ENCODE data around the gene BTN3A1.

Gene BTN3A1

DNA sequence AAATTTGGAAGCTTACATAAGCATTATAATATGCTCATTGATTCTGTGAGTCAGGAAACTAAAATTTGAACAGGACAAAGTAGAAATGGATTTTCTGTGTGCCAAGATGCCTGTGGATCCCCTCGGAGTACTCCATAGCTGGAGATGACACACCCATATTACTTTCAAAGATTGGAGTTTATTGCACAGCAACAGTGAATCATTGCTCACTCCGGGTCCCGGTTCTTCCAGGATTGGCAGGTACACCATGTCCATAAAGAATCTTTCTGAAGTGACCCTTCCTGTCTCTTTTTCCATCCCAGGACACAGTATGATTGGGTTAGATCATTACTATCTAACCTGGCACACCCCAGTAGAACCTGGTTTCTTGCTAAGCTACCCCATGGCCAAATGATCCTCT lies 21.8 kb upstream of the BTN3A1 start:
- DNase-seq: no peak

DNA sequence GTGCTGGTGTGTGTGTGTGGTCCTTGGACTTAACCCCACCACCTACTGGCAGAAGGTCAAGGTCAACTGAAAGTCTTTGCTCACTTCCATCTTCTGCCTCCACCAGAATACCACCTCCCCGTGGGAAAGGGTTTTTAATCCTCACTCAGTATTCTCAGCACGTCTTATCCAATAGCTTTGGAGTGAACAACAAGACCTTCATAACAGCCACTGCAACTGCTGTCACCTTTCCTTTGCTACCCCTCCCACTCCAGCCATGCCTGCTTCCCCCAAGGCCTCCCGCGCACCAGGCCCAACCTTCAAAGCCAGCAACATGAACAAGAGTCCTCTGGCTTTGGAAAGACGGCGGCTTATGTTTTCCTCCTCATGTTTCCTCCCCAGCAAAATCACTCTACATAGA lies 20.0 kb upstream of the BTN3A1 start:
- DNase-seq: no peak

DNA sequence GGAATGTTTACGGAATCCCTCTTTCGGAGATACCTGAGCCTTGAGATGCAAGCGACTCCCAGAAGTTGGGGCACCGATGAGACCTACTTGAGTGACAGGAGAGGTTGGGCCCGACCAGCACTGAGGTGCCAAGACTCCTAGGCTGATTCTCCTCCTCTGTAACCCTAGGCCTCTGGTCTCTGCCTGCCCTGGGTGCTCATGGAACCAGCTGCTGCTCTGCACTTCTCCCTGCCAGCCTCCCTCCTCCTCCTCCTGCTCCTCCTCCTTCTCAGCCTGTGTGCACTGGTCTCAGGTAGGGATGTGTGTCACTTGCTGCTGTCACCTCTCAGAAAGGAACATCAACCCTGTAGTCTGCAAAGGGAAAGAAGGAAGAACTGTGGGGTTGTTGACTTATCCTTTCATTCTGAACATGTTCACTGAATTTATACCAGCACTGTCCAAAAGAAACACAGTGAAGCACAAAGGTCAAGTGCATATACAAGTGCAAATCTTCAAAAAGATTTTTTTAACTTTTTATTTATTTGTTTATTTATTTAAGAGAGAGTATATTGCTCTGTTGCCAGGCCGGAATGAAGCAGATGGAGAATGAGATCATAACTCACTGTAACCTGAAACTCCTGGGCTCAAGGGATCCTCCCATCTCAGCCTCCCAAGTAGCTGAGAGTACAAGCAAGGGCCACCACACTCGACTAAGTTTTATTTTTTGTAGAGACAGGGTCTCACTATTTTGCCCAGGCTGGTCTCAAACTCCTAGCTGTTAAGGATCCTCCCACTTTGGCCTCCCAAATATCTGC lies 18.3 kb upstream of the BTN3A1 start:
- peak; percentile 17 for DNase-seq

DNA sequence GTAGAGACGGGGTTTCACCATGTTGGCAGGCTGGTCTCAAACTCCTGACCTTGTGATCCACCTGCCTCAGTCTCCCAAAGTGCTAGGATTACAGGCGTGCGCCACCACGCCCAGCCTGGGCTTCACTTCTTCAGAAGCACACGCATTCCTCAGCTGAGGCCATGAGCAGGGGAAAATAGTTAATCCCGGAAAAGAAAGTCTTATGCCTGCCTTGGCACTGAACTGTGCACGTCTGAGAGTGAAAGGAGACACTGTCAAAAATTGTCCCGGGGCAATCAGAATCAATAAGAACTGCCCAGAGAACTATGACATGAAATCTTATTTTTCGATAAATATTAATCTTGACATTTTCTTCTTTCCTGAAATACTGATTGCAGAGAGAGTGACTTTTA lies 16.3 kb upstream of the BTN3A1 start:
- no peak for DNase-seq

DNA sequence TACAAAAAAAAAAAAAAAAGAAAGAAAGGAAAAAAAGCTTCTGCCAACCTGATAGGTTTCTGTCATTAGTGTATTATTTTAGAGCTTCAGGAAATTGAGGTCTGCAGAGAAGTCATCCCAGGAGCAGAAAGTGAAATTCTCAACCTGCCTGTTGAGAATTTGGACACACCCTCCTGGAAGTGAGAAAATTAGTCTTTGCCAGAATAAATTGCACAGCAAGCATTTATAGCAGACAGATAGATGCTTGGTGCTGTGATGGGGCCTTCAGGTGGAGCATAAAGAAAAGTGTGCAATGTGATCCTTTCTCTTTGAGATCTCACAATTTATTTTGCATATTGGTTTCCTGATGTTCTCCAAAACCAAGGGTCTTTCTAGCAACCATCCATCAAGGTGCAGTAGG lies 14.5 kb upstream of the BTN3A1 start:
- no peak for DNase-seq

DNA sequence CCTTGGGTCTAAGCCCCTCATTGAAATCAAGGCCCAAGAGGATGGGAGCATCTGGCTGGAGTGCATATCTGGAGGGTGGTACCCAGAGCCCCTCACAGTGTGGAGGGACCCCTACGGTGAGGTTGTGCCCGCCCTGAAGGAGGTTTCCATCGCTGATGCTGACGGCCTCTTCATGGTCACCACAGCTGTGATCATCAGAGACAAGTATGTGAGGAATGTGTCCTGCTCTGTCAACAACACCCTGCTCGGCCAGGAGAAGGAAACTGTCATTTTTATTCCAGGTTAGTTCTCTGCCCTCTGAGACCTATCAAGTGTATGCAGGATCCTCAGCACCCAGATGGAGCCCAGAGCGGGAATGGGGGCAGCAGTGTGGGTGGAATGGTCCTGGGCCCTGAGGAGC lies 14.1 kb upstream of the BTN3A1 start:
- DNase-seq: no peak

DNA sequence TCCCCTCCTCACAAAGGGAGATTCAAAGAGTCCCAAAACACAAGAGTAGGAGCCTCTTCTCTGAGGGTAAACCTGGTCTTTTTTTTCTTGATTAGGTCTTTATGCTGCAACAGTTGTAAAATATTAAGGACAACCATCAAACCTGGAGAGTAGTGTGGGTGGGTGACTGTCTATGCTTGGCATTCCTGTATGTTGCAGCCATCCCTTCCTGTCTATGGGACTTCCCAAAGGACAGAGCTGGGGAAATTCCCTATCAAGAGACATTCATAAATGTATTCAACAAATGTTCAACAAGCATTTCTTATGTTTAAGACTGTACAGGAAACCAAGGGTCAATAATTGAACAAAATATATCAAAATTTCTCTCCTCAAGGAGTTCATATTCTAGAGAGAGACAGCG lies 13.6 kb upstream of the BTN3A1 start:
- no peak for DNase-seq

DNA sequence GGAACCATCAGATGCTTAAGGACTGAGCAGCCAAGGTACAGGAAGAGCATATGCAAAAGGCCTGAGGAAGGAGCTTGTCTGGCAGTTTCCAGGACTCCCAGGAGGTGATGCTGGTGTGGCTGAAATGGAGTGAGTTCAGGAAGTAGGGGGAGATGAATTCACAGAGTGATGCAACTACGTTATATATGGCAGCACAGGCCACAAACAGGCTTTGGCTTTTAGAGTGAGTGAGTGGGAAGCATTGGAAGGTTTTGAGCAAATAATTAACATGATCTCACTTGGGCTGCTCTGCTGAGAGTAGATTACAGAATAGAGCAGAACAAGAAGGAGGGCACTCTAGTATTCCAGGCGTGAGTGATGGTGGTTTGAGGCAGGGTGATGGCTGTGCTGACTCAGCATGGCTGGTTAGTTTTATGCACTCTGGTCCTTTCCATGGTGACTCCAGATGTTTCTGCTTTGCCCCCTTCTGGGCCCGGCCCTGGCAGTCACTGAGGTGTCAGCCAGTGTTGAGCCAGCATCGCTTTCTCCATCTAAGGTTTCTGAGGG lies 12.7 kb upstream of the BTN3A1 start:
- no peak for DNase-seq

DNA sequence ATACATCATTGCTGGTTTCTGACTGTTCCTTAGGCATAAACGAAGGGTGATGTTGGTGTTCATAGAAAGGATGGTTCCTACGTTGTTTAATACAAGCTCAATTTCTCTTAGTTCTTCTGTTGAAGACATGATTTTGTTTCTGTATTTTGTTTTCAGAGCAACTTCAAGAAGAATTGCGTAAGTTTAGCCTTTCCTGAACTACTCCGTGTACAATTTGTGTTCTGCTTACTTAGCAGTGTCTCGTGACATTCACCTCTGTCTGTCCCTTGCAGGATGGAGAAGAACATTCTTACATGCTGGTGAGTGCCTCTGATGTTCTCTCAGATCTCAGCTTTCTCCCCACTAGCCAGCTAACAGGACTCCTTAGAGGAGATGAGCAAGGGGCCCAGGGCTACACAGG lies 11.5 kb upstream of the BTN3A1 start:
- no peak for DNase-seq

DNA sequence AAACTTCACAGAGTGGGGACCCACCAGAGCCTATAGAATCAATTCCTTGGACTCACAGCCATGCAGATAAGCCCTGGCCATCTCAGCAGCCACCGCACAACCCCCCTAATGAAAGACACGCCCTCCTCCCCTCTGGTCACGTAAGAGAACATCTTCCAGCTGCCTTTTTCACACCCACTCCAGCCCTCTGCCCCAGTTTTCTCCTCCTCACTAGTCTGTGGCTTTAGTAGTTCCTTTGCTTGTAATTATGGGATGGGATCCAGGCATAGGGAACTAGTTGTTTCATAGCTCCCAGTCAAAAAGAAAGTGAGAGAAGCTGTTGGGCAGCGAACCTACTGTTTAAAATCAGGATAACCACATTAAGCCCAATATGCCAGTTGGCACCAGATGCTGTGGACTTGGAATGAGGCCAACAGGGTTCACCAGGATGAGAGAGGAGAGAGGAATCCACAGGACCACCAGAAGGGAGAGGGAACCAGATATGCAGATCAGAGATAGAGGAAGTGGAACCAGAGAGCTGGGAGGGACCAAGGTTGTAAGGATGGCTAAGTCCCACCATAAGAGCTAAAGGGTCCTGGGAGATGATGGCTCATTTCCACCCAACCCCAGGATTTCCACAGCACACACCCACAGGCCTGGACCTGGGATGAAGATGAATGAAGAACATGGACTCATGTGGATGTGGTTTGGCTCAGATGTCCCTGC lies 9.0 kb upstream of the BTN3A1 start:
- no peak for DNase-seq

DNA sequence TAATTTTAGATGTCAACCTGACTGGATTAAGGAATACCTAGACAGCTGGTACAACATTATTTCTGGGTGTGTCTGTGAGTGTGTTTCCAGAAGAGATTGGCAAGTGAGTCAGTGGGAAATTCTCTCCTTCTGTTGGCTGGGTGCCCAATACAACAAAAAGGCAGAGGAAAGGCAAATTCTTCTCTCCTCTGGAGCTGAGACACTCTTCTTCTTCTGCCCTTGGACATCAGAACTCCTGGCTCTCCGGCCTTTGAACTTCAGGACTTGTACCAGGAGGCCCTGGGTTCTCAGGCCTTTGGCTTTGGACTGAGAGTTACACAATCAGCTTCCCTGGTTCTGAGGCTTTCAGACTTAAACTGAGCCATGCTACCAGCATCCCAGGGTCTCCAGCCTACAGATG lies 7.8 kb upstream of the BTN3A1 start:
- no peak for DNase-seq

DNA sequence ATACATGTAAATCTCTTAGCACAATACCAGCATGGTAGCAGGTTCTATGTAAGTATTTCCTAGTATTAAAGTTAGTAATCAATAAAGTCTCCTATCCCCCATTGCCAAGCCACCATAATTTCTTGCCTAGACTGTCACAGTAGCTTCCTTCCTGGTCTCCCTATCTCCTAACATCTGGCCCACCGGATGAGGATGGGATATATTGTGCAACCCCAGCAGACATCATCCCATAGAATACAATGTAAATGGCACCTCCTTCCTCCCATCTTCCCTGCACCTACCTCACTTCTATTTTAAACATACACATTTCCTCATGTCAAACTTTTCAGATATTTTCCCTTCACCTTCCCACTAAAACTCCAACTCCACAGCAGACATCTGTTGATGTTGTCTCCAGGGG lies 3.5 kb upstream of the BTN3A1 start:
- no peak for DNase-seq

DNA sequence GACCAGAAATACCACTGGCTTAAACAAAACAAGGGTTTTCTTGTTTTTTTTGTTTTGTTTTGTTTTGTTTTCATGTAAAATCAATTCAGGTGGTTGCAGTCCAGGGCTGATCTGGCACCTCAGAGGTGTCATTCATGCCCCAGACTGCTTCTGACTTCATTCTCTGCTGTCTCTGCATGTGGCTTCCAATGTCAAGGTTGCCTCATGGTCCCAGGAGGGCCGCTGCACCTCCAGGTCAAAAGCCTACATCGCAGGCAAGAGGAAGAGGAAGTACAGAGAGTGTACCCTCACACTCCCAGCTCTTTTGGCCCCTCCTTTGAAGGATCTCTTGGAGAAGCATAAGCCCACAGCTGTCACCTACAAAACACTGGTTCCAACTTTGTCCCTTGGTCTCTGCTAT lies 1.4 kb upstream of the BTN3A1 start:
- DNase-seq: no peak

DNA sequence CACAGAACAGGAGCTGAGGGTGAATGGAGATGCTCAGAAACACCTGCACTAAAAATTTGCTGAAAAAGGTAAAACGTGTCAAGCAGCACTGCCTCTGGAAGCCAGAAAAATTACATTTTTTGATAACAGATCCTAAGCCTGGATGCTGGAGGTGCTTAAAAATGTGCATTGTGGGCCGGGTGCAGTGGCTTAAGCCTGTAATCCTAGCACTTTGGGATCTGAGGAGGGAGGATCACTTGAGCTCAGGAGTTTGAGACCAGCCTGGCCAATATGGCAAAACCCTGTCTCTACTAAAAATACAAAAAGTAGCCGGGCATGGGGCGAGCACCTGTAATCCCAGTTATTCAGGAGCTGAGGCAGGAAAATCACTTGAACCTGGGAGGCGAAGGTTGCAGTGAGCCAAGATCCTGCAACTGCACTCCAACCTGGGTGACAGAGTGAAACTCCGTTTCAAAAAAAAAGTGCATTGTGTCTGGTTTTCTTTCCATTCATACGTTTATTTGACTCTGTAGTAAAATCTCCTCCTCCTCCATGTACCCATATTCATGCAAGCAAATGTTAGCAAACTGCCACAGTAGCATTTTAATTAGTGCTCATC lies 587 bp upstream of the BTN3A1 start:
- no peak for DNase-seq

DNA sequence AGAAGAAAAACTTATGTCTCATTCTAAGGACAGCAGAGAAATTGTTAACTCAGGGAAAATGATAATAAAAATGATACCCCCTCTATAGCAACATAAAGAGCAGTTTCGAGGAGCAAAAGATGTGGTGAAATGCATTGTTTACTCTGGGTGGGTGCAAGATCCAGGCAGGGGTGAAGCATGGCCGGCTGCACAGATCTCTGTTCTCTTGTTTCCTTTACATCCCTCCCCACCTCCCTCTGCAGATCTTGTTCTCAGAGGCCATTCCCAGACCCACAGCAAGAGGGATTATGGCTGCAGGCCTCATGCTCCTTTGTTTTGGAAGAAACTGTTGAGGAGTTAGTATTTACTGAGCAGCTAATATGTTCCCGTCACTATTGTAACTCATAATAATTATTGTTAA lies 1.8 kb downstream of the BTN3A1 start:
- DNase-seq: no peak

DNA sequence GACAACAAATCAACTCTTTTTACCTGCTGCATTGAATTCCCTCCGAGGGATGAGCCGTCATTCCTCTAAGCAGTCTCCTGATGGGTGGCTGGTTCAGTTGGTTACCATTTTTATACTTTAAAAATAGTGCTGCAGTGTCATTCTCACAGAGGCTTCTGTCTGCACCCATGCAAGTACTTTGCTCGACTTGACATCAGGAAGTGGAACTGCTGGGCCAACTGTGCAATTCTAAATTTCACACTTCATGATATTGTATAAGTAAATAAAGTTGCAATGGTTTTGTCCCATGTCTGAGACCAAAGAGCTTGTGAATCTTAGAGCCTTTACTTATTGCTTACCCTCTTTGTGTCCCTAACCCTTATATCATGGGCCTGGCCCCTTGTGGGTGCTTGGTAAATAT lies 2.5 kb downstream of the BTN3A1 start:
- no peak for DNase-seq

DNA sequence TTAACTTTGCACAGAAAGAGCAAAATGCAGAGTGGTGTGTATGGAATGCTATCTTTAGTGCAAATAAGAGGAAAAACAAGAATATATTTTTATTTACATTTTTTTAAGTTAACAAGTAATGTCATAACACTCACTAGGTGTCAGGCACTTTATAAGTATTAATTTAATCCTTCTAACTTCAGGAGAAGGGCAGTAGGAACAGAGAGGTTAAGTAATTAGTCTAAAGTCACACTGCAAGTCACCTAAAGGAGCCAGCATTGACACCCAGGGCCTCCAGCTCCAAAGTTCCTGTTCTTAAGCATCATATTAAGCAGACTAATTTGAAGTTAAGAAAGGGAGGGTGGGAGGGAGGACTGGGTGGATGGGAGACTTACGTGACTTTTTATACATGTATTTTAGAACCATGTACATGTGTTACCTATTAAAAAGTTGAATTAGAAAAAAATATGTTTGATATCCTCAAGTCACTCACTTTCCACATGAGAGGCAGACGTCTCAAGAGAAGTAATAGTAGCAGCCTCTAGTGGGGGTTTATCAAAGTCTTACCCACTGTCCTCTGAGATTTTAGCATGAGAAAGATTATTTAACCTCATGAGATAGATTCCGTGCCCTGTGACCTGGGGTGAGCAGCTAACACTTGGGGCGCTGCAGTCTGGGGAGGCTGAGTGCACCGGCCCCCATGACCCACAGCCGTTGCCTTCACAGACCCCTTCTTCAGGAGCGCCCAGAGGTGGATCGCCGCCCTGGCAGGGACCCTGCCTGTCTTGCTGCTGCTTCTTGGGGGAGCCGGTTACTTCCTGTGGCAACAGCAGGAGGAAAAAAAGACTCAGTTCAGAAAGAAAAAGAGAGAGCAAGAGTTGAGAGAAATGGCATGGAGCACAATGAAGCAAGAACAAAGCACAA lies 7.0 kb downstream of the BTN3A1 start:
- no peak for DNase-seq

DNA sequence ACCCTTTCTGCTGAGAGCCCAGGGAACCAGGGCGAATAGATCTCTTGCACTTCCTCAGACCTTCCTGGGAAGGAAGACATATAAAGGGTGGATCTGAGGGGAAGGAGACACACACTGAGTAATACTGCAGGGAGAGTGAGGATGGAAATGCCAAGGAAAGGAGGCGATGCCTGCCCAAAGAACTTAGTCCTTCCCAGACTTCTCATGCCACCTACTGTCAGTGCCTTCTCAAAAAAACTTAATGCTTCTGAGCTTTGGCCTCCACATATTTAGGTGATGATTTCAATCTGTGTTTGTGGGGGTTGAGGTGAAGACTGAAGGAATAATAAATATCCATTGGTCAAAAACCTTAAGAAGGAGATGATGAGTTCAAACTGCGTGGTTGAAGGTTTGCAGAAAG lies 9.7 kb downstream of the BTN3A1 start:
- DNase-seq: no peak

DNA sequence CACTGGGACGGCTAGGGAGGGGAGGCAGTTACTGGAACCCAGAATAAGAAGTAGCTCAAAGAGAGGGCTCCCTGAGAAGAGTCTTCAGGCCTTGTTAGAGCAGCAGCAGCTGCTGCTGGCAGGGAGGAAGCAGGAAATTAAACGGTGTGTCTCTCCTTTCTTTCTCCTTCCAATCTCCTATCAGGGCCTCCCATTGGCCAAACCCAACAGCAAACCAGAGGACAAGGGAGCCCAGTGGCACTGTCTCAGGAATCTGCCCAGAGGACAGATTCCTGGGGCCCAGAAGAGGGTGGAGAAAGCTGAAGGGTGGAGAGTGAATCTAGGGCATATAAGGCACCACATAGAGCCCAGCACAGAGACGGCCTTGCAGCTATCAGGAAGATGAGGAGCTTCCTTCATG lies 10.2 kb downstream of the BTN3A1 start:
- no peak for DNase-seq

DNA sequence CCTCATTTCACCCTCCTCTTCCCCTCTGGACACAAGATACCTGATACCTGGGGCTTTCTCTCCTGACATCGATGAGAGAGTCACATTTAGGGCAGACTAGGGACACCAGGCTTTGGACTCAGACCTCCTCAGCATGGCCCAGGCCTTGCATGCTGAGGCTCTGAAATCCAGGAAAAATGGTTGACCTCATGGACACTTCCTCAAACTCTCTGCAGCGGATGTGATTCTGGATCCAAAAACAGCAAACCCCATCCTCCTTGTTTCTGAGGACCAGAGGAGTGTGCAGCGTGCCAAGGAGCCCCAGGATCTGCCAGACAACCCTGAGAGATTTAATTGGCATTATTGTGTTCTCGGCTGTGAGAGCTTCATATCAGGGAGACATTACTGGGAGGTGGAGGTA lies 10.9 kb downstream of the BTN3A1 start:
- DNase-seq: no peak

DNA sequence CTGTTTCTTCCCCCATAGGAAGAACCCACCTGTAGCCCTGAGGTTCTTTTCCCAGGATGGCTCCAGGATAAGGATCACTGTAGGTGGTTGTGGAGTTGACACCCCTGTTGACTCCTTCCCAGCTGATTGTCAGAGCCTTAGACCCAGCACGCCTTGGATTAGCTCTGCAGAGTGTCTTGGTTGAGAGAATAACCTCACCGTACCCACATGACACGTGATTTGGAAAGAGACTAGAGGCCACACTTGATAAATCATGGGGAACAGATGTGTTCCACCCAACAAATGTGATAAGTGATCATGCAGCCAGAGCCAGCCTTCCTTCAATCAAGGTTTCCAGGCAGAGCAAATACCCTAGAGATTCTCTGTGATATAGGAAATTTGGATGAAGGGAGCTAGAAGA lies 12.2 kb downstream of the BTN3A1 start:
- no peak for DNase-seq

DNA sequence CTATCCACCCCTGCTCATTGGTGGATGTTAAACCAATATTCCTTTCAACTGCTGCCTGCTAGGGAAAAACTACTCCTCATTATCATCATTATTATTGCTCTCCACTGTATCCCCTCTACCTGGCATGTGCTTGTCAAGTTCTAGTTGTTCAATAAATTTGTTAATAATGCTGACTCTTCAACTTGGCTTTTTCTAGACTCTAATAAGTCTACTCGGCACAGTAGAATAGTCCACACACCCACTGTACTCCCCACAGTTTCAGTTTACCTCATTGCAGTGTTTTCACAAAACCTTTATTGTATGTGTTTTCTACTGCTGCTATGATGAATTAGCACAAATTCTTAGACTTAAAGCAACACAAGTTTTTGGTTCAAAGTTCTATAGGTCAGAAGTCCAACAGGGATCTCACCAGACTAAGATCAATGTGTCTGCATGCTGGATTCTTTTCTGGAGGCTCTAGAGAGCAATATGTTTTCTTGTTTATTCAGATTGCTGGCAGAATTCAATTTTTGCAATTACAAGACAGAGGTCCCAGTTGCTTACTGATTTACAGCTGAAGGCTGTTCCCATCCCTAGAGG lies 13.1 kb downstream of the BTN3A1 start:
- DNase-seq: no peak

DNA sequence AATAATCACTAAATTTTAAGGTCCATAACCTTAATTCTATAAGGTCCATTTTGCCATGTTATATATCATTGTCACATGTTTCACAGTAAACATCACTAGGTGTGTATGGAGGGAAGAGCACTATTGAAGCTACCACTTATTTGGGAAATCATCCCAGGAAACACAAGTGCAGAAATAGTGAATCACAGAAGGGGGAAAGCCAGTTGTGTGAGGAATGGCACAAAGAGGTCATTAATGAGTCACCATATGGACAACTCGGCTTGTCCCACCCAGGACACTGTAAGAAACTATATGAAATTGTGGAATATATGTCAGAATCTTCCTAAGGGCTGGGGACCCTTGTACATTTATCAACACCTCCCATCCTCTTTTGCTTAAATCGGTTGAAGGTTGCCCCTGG lies 13.7 kb downstream of the BTN3A1 start:
- DNase-seq: no peak
